Measurements from ENCODE around the gene TAB2.
"Not testable (repeated sequence)": the region's sequence is repeated elsewhere in the genome, so short reads cannot be mapped to it uniquely, and the experiment has no call there.

The TAB2 gene

DNA sequence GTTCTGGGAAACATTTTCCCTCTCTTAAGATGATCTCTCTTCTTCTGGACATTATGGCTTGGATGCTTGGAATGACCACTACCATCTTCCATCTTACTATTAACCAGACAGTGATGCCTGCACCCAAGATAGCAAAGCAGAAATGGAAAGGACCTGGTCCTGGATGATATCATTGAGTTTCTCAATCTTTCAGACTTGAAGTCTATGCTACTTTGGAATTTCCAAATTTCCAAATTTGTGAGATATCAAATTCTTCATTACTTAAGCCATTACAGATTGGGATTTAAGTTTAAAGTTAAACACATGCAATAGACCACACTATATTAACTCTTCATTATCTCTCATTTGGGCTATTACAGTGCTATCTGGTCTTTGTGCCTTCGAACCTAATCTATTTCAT is 3.7 kb upstream of the TAB2 start:
- DNase-seq = no peak

DNA sequence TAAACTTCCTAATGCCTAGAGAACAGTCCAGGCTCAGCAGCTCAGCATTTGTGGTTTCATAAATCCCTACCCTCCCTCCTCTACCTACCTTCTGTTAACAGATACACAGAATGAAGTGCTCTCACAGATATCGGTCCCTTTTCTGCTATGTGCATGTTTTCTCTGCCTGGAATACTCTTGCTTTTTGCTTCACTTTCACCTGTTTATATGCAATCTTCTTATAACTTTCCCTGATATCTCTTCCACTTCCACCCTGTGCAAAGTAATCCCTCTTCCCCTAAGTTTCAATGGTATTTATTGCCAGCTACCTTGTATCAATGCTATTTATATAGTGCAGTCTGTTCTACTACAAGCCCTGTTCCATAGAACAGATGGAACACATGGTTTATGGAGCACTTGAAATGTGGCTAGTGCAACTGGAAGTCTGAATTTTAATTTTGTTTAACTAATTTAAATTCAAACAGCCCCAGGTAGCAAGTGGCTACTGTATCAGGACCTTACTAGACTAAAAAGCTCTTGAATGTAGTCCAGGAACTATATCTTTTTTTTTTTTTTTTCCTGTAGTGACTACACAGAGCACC is 3.1 kb upstream of the TAB2 start:
- DNase-seq = no peak

- no peak for DNase-seq
These were observed 1.3 kb upstream of the TAB2 start for GRCh38 chr6:149316108-149316727.

DNA sequence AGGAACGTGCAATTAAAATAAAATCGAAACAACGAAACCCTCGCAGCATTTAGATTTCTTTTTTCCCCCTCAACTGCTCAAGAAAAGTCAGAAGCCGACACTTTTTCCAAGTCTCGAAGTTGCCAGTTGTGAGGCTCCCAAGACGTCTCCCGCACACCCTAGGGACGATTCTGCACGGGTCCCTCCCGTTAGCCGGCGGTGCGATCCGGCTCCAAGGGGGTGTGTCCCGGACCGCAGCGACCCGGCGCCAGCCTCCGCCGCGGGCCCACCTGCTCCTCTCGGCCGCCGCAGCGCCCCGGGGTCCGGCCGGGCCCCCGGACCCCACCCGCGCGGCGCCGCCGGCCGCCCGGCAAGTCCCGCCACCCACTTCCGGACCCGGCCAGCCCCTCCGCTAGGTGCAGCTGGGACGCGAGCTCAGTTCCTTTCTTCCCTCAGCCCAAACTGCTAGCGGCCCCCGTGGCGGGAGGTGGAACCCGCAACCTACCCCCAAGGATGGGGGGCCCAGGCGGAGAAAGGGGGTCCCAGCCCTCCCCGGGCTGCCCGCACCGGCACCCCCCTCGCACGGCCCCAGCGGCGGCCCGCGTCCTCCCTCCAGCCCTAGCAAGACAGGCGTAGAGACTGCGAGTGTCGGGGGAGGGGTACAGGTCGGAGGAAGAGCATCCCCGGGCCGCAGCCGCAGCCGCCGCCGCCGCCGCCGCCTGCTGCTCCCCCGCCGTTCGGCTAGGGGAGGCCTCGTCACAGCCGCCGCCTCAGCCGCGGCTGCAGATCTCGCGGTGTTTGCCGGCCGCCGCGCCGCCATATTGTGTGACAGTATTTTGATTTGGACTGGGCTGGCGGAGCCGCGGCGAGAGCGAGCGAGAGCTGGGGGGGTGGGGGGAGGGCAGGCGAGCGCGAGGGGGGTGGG is 520 bp upstream of the TAB2 start:
- DNase-seq = peak; percentile 62

GRCh38 chr6:149318581-149319286 is 1.2 kb downstream of the TAB2 start:
- no peak for DNase-seq

GRCh38 chr6:149319422-149319821 is 1.9 kb downstream of the TAB2 start:
- DNase-seq = no peak

DNA sequence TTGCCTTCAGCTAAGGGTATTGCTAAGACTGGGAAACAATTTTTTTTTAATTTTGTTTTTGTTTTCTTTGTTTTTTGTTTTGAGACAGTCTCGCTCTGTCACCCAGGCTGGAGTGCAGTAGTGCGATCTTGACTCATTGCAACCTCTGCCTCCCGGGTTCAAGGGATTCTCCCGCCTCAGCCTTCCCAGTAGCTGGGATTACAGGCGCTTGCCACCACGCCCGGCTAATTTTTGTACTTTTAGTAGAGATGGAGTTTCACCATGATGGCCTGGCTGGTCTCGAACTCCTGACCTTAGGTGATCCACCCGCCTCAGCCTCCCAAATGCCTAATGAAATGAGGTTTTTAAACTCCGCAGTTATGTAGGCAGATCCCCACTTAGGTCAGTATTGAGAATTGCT is 2.5 kb downstream of the TAB2 start:
- DNase-seq = not testable (repeated sequence)

GRCh38 chr6:149320796-149321195 is 3.3 kb downstream of the TAB2 start:
- no peak for DNase-seq

- DNase-seq = no peak
These were observed 5.8 kb downstream of the TAB2 start for GRCh38 chr6:149323353-149323752.

- DNase-seq = no peak
These were observed 6.4 kb downstream of the TAB2 start for GRCh38 chr6:149323925-149324324.

DNA sequence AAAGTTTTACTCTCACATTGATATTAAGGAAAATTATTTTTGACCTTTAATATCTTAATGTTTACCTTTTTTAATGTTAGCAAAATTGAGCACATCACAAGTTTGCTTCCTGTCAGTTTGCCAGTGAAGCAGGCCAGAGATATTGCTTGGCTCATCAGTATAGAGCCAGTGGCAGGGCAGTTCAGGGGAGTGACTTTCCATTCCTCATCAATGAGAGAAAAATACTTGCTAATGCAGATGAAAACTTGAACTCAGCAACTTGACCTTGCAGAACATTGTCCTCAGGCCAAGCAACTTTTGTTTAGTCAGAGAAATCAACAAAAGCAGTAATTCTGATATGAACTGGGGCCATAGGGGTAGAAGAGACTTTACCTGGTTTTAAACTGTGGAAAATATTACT is 6.9 kb downstream of the TAB2 start:
- no peak for DNase-seq

GRCh38 chr6:149325648-149326236 is 8.2 kb downstream of the TAB2 start:
- DNase-seq = no peak

DNA sequence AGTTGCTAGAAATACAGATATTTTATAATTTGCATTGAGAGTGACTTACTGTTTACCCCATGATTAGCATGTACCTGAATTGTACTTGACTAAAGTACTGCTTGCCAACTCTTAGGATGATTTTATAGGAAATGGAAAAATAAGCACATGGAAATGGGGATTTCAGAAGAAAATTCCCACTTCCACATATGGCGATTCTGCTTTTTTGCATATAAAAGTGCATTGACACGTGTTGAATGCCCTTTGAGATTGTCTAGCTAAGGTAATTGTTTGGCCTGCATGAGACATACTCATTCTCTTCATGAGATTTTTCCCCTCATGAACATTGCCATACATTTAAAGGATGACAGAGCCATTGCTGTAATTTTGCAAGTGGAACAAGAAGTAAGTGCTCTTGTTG is 10.1 kb downstream of the TAB2 start:
- DNase-seq = no peak

GRCh38 chr6:149328083-149328482 is 10.6 kb downstream of the TAB2 start:
- DNase-seq = no peak

DNA sequence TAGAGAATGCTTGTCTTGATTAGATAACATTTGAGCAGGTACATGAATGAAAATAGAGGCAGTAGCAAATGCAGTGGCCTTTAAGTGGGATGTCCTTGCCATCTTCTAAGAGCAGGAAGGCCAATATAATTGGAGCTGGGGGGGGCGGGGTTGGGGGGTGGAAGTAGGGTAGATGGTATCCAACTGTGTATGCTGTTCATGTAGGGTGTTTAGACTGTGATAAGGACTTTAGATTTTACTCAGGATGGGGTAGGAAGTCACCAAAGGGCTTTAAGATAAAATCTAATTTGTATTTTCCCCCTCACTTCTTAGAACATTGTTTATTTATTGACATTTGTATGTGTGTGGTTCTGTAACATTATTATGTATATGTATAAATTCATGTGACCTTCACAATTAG is 12.0 kb downstream of the TAB2 start:
- no peak for DNase-seq

DNA sequence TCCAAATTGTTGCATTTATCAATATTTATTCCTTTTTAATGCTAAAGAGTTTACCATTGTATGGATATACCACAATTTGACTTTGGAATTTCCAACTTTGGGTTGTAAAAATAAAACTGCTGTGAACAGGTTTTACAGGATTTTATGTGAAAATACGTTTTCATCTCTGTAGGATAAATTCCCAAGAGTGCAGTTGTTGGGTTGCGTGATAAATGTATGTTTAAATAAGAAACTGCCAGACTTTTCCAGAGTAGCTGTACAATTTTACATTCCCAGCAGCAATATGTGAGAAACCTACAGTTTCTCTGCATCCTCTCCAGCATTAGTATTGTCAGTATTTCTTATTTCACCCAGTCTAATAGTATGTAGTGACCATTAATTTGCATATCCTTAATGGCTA is 12.6 kb downstream of the TAB2 start:
- no peak for DNase-seq

DNA sequence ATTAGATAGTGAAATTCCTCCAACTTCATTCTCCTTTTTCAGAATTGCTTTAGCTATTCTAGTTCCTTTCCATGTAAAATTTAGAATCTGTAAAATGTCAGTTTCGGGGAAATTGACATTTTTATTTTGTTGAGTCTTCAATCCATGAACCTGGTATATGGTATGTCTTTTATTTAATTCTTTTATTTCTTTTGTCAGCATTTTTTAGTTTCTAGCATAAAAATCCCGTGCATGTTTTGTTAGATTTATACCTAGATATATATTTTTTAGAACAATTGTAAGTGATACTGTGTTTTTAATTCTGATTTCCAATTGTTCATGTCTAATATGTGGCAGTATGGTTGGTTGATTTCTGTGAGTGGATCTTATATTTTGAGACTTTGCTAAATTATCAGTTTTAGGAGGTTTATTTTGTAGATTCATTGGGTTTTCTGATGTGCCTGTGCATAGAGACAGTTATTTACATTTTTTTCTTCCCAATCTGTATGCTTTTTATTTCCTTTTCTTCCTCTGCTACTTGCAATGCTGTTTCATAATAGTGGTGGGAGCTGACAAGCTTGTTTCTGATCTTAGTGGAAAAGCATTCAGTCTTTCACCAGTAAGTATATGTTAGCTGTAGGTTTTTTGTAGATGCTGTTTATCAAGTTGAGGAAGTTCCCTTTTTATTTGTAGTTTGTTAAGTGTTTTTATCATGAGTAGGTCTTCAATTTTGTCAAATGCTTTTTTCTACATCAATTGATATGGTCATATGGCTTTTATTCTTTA is 13.7 kb downstream of the TAB2 start:
- no peak for DNase-seq

- DNase-seq = no peak
These were observed 14.4 kb downstream of the TAB2 start for GRCh38 chr6:149331871-149332270.

DNA sequence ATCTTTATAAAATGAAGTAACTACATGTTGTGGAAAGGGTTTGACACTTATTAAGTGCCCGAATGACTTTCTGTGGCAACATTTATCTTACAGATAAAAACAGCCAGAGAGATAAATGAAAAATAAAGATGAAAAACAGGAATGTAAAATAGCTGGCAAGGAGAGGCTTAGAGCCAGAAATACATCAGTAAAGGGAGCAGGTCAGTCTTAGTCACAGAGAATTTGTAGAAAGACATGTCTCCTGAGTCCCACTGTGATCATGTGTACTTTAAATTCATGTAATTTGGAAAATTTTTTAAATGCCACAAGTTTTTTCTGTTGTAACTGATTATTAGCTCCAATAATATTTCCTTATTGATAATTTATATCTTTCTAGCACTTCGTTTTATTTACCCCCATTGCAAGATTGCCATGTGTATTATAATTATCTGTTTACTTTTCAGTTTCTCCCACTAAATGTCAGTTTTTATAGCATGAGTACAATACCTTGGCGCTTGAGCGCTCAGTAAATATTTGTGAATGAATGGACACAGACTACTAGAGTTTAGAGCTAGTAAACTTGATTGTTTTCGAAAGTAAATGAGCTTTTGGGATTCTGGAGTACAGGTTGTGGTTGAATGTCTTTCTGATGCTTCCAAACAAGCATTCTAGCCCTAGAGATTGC is 15.2 kb downstream of the TAB2 start:
- peak; percentile 29 for DNase-seq

GRCh38 chr6:149333266-149333620 is 15.7 kb downstream of the TAB2 start:
- DNase-seq = no peak

DNA sequence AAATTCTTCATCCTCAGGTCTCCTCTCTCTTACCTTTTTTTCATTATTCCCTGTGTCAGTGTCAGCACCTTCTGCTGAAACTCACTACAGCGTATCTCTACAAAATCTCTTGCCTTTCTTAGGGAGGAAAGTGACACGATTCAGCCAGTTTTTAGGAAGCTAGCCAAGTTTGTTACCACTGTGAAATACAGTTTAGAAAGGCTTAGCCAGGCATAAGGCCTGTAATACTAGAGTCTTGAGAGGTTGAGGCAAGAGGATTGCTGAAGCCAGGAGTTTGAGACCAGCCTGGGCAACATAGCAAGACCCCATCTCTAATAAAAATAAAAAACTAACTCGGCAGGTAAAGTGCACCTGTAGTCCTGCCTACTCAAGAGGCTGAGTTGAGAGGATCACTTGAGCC is 16.7 kb downstream of the TAB2 start:
- DNase-seq = no peak

DNA sequence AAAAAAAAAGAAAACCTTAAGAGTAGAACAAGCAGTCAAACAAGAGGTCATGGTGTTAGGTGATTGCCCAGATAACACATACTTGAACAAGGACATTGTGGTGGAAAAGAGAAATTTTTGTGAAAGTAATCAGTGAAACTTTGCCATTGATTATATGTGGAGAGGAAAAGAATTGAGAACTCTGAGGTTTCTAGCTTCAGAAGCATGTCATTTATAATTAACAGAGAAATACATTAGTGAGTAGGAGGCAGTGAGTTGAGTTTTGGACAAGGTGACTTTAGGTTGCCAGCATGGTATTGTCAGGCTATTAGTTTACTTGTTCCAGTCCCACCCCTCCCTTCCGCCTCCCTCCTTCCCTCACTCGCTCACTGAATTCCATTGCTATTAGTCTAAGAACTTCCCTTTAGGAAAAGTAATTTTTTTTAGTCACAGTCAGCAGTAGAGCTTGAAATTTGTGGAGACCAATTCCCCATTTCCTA is 17.2 kb downstream of the TAB2 start:
- no peak for DNase-seq
